Umbilical cord (tissue), 2 donors: ENCODE results near the gene TCF12. TPM values are rescaled to one million over a fixed set of nuclear protein-coding genes. Genes with fewer than 3 reads are reported as not detected.

ENCODE experiments used
- DNase-seq: peaks from one replicate; pipeline ENCODE4 v3.0.0-alpha.2; 2015; ENCODE audit warnings: low spot score
- total RNA-seq: library from RNA; depleted of rRNA; stranded (reverse); fragments of >200 nt; gene quantifications from one replicate; pipeline ENCODE4 v1.2.3, GENCODE V29; 2014; ENCODE audit warnings: low replicate concordance; ENCODE audit not compliant: insufficient read depth

The TCF12 gene
- total RNA-seq, 1 donor from 2014 or later = 119 TPM

- DNase-seq = peak; percentile 42
These were observed 297.4 kb downstream of the TCF12 start for GRCh38 chr15:57215881-57216280.

- peak; percentile 87 for DNase-seq
These were observed 297.8 kb downstream of the TCF12 start for GRCh38 chr15:57216288-57216687.

GRCh38 chr15:57217778-57218598, 299.5 kb downstream of the TCF12 start:
- DNase-seq = peak; percentile 66

- DNase-seq = peak; percentile 89
These were observed 300.6 kb downstream of the TCF12 start for GRCh38 chr15:57218826-57219576.

GRCh38 chr15:57220205-57220604, 301.8 kb downstream of the TCF12 start:
- DNase-seq = peak; percentile 65

- no peak for DNase-seq
These were observed 302.7 kb downstream of the TCF12 start for GRCh38 chr15:57221134-57221533.

GRCh38 chr15:57223345-57223744, 304.9 kb downstream of the TCF12 start:
- no peak for DNase-seq

GRCh38 chr15:57223887-57224286, 305.4 kb downstream of the TCF12 start:
- no peak for DNase-seq

- no peak for DNase-seq
These were observed 306.2 kb downstream of the TCF12 start for GRCh38 chr15:57224664-57225063.

GRCh38 chr15:57227166-57227565, 308.7 kb downstream of the TCF12 start:
- DNase-seq = no peak

- DNase-seq = peak; percentile 90
These were observed 309.5 kb downstream of the TCF12 start for GRCh38 chr15:57227899-57228298.

GRCh38 chr15:57228395-57228794, 310.0 kb downstream of the TCF12 start:
- no peak for DNase-seq

GRCh38 chr15:57229051-57229450, 310.6 kb downstream of the TCF12 start:
- no peak for DNase-seq

GRCh38 chr15:57231559-57231958, 313.1 kb downstream of the TCF12 start:
- no peak for DNase-seq

- DNase-seq = no peak
These were observed 315.7 kb downstream of the TCF12 start for GRCh38 chr15:57234156-57234555.

- no peak for DNase-seq
These were observed 316.7 kb downstream of the TCF12 start for GRCh38 chr15:57235186-57235585.

GRCh38 chr15:57235873-57236272, 317.4 kb downstream of the TCF12 start:
- DNase-seq = peak; percentile 75

GRCh38 chr15:57236561-57237300, 318.3 kb downstream of the TCF12 start:
- DNase-seq = peak; percentile 80

GRCh38 chr15:57237301-57237642, 318.8 kb downstream of the TCF12 start:
- DNase-seq = no peak

GRCh38 chr15:57237676-57238075, 319.2 kb downstream of the TCF12 start:
- DNase-seq = no peak

- no peak for DNase-seq
These were observed 326.7 kb downstream of the TCF12 start for GRCh38 chr15:57245130-57245529.

- DNase-seq = no peak
These were observed 327.3 kb downstream of the TCF12 start for GRCh38 chr15:57245714-57246113.
